NCI-H146 treated with DMSO at 0.1 percent for 48 hours (cell line): ENCODE results near the gene POU3F3.

Source experiments
- DNase-seq: peaks from one replicate; lab custom pipeline; 2025; ENCODE audit not compliant: unreplicated experiment; lab: John Stamatoyannopoulos, UW

Gene POU3F3

GRCh38 chr2:104853534-104854497, at the start of gene POU3F3:
Gene POU3F3, plus strand, starts transcription at chr2:104854115. Its CDS starts 1,396 bp downstream, at chr2:104855511.
- no peak for DNase-seq

DNA sequence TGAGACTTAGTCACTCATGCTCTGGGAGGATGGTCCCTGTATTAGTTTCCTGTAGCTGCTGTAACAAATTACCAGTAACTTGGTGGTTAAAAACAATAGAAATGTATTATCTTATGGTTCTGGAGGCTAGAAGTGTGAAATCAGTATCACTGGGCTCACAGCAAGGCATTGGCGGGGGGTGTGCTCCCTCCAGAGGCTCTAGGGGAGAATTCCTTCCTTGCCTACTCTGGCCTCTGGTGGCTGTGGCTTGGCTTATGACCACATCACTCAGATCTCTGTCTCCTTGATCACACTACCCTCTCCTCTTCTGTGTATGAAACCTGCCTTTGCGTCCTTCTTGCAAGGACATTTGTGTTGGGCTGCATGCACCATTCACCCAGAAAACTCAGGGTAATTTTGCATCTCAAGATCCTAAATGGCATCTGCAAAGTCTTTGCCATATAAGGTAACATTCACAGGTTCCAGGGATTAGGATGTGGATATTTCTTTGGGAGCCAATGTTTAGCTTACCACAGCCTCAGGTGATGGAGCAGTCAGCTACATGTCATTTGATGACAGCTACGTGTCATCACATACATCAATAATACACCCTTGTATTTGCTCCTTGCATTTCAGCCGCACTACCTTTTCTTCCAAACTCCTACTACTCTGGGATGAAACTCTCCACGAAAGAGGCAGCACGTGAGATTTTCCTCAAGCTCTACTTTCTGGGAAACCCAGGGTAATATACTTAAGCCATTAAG, 49.6 kb upstream of the POU3F3 start:
- no peak for DNase-seq

GRCh38 chr2:104812286-104812685, 41.6 kb upstream of the POU3F3 start:
- DNase-seq: no peak

GRCh38 chr2:104816143-104816542, 37.8 kb upstream of the POU3F3 start:
- no peak for DNase-seq

GRCh38 chr2:104818264-104818663, 35.7 kb upstream of the POU3F3 start:
- no peak for DNase-seq

- DNase-seq: no peak
These were observed 33.8 kb upstream of the POU3F3 start for GRCh38 chr2:104820126-104820525.

DNA sequence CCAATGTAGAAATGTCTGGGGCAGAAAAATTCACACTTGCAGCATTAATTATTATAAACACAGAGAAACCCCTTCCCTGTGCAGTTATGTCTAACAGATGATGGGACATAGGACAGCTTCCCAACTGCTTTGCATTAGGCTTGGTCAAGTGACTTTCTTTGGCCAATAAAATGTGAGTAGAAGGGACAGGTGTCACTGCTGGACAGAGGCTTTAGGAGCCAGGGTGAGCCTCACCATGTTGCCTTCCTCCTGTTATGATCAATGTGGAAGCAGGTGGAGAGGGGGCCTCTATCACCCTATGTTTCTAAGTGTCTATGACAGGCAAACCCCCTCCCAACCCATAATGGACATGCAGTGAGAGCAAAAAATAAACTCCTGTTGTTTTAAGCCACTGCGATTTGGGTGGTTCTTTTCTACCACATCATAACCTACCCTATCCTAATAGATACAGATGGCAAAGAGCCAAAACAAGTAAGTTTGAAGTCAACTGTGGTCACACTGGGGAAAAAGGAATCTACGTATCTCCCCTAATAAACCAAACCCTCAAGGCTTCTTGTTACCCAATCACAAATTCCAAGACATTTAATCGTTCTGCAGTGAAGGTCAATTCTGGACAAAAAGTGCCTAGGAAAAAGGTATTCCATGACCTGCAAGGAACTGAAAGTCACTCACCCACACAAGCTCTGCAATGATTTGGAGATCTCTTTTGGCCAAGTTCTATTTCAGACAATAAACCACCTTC, 28.6 kb upstream of the POU3F3 start:
- no peak for DNase-seq

GRCh38 chr2:104826016-104826415, 27.9 kb upstream of the POU3F3 start:
- no peak for DNase-seq

DNA sequence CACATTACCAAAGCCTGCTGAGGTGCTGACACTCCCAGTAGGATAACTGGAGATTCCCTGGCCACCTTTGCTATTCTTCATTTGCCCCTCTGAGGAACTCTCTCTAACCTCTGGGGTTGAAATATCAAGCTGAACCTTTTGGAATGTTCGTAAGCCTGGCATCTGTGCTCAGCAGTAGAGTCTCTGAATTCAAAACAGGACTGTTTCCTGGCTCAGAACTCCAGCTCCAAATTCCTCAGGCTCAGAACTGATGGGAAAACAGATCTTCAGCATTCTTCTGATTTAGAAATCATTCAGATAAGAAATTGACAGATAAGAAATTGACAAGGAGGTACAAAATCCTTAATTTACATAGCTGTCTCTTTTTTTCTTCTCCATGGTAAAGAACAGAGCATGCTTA, 22.2 kb upstream of the POU3F3 start:
- no peak for DNase-seq

DNA sequence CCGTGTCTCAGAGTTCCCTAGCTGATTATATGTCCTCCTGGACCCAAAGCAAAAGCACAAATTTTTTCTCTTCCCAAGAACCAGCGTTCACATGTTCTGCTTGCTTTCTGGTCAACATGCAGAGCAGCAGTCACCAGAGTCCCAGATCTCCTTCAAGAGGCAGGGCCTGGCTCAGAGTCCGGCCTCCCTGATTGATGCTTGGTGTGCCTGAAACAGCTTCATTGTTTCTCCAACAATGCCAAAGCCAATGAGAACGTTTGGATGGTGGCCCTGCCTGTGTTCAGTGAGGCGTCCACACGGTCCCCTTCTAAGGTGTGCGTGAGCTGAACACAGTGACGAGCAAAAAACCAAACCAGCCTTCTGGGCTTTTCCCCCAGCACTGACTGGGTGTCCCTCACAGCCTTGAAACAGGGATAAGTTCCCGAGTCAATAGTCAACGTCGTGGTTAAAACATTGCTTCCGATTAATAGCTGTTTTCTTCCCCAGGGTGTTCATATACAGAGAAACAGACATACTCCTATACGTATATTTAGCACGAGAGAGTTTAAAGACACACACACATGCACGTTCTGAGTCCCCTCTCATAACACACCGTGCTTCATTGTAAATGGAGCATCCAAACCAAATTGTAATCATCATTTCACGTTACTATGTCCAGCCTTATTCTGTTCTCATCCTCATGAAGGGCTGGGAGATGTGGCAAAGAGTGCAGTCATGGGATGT, 19.3 kb upstream of the POU3F3 start:
- DNase-seq: no peak

- DNase-seq: no peak
These were observed 17.6 kb upstream of the POU3F3 start for GRCh38 chr2:104836265-104836664.

- no peak for DNase-seq
These were observed 17.1 kb upstream of the POU3F3 start for GRCh38 chr2:104836841-104837240.

- no peak for DNase-seq
These were observed 13.8 kb upstream of the POU3F3 start for GRCh38 chr2:104840156-104840555.

DNA sequence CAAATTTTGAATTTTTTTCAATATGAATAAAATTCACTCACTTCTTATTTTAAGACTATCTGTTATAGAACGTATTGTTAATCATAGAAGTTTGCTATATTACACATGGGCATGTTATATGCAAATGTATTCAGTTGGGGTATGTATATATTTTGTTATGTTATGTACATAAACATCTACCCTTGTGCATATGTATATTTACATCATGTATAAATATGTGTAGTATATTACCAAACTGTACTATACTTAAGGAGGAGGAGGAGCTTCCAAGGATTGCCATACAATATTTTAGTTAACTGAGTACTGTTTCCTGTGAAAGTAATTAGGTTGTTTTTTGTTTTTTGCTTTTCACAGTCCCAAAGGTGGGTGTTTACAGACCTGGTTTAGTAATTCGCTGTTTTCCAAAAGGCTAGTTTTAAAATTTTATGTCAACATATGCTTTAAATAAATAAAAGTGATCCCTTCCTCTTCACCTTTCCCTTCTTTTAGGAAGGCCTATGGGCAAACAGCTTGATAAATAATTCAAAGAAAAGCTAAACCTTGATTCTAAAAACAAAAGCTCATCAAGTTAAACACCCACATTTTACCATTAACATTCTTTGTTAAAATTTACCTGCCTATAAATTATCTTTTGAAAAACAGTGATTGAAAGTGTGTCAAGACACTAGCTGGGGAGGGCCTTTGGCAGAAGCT, 12.9 kb upstream of the POU3F3 start:
- DNase-seq: no peak

DNA sequence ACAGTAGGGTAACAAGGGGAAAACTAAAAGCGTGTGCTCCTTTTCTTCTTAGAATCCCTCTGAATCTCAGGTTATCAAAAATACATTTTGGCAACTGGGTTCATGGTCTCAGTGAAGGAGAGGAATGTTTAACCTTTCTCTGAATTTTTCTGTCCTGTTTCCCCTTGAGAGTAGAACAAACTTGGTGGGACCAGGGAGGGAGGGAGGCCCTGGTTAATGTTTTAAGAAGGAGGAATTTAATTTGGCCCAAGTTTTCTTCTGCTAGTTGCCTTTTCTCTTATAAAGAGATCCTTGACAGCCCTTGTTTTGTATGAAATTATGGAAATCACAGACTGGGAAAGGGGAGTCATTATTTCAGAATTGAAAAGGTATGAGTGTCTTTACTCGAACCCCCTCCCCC, 12.2 kb upstream of the POU3F3 start:
- no peak for DNase-seq

- DNase-seq: no peak
These were observed 8.9 kb upstream of the POU3F3 start for GRCh38 chr2:104844807-104845551.

DNA sequence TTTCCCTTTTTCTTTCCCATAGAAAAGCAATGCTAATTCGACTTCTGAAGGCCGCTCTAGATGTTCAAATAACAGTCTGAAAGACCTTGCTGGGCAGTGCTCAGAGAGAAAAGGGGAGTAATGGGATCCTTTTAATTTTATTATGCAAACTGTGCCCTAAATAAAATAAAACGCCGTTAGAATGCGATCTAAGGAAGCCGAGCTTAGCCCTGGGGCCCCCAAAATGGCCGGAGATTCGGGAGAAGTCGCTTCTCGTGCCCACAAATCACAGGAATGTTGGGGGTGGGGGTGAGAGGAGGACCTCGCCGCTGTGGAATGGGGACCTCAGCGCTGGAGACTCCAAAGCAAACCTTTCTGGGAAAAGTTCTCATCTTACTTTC, 8.4 kb upstream of the POU3F3 start:
- DNase-seq: no peak

DNA sequence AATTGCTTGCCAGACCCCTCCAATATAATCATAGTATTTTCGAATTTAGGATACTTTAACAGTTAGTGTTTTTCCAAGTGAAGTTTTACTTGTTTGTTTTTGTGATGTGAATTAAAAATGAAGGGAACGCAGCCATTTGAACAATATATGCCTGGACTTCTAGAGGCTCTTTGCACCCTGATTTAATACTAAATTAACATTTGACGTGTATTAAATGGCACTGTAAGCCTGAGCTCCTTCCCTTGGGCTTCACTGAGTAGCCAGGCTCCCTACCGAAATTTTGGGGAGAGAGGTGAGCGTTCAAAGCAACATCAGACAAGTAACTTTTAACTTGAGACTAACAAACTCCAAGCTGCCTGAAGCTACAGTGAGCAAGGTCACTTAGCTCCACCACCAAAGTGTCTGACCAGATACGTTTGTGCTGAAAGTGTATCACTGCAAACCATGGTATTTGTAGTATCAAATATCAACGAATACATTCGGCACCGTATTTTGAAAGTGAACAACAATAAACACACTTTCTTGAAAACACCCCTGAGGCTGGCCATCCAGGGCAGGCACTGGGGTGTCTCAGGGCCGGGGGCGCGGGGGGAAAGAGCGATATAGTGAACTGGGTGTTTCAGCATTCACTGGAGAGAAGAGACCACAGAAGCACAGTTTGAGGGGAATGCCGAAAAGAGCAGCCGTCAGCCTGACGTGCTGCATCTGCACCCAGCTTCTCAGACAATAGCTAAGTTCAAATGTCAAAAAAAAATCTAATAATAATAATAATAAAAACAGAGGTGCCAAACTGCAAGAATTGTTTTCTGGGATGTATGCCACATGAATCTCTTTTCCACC, 7.7 kb upstream of the POU3F3 start:
- DNase-seq: no peak
